Islet precursor cell (in vitro differentiated cells): ENCODE results near the gene FBLN2.
A peak's percentile ranks its signal among the peaks of the same experiment; 100 is the strongest.
"Not testable (repeated sequence)": the region's sequence is repeated elsewhere in the genome, so short reads cannot be mapped to it uniquely, and the experiment has no call there.

Experiments
- DNase-seq: peaks from one replicate; pipeline ENCODE4 v3.0.0-alpha.2; 2018

FBLN2 gene

GRCh38 chr3:13550791-13551360 lies 2.0 kb downstream of the FBLN2 start:
- DNase-seq: no peak

GRCh38 chr3:13552857-13553652 lies 4.1 kb downstream of the FBLN2 start:
- no peak for DNase-seq

- no peak for DNase-seq
Measured at GRCh38 chr3:13553686-13554085, 4.8 kb downstream of the FBLN2 start.

- DNase-seq: no peak
Measured at GRCh38 chr3:13555753-13556152, 6.8 kb downstream of the FBLN2 start.

GRCh38 chr3:13556207-13556606 lies 7.3 kb downstream of the FBLN2 start:
- no peak for DNase-seq

- DNase-seq: peak; percentile 76
Measured at GRCh38 chr3:13556917-13557316, 8.0 kb downstream of the FBLN2 start.

GRCh38 chr3:13557417-13557816 lies 8.5 kb downstream of the FBLN2 start:
- DNase-seq: no peak

- no peak for DNase-seq
Measured at GRCh38 chr3:13557926-13558325, 9.0 kb downstream of the FBLN2 start.

- no peak for DNase-seq
Measured at GRCh38 chr3:13558651-13559050, 9.7 kb downstream of the FBLN2 start.

GRCh38 chr3:13559764-13560525 lies 11.0 kb downstream of the FBLN2 start:
- DNase-seq: no peak

- DNase-seq: peak; percentile 80
Measured at GRCh38 chr3:13561376-13561775, 12.5 kb downstream of the FBLN2 start.

GRCh38 chr3:13561967-13562366 lies 13.0 kb downstream of the FBLN2 start:
- no peak for DNase-seq

- DNase-seq: not testable (repeated sequence)
Measured at GRCh38 chr3:13562421-13562820, 13.5 kb downstream of the FBLN2 start.

- no peak for DNase-seq
Measured at GRCh38 chr3:13563321-13563720, 14.4 kb downstream of the FBLN2 start.

GRCh38 chr3:13563911-13564310 lies 15.0 kb downstream of the FBLN2 start:
- DNase-seq: no peak

GRCh38 chr3:13564751-13565560 lies 16.0 kb downstream of the FBLN2 start:
- DNase-seq: no peak

- DNase-seq: no peak
Measured at GRCh38 chr3:13565581-13566452, 16.9 kb downstream of the FBLN2 start.

- DNase-seq: no peak
Measured at GRCh38 chr3:13566453-13566748, 17.5 kb downstream of the FBLN2 start.

- no peak for DNase-seq
Measured at GRCh38 chr3:13566769-13567310, 17.9 kb downstream of the FBLN2 start.

- DNase-seq: no peak
Measured at GRCh38 chr3:13567684-13568514, 19.0 kb downstream of the FBLN2 start.

GRCh38 chr3:13568515-13569028 lies 19.6 kb downstream of the FBLN2 start:
- no peak for DNase-seq
